C4-2B (cell line): ENCODE data around the gene PC.

ENCODE experiments used
- ZFX ChIP-seq: fragments of 450-650 bp; IDR thresholded peaks from 2 replicates; pipeline ENCODE4 v1.6.1; 2017
- TF ChIP-seq, protein P1 (sequence below): fragments of 450-650 bp; conservative IDR thresholded peaks from 2 replicates; pipeline ENCODE4 v1.5.1; 2017; ENCODE audit warnings: mild to moderate bottlenecking

DNA sequence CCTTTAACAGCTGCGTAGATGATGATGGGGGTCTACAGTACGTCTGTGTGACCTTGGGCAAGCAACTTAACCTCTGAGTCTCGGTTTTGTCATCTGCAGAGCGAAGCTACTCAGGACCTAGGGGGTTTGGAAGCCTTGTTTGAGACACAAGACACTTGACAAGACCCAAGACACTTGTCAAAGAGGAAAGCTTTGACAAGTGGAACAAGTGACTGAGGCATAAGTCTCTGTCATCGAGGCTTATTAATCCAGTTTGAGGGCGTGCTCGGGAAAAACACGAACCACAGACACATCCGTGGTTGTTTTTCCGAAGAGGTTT, 732 bp upstream of the PC start:
- TF ChIP-seq, protein P1, sequence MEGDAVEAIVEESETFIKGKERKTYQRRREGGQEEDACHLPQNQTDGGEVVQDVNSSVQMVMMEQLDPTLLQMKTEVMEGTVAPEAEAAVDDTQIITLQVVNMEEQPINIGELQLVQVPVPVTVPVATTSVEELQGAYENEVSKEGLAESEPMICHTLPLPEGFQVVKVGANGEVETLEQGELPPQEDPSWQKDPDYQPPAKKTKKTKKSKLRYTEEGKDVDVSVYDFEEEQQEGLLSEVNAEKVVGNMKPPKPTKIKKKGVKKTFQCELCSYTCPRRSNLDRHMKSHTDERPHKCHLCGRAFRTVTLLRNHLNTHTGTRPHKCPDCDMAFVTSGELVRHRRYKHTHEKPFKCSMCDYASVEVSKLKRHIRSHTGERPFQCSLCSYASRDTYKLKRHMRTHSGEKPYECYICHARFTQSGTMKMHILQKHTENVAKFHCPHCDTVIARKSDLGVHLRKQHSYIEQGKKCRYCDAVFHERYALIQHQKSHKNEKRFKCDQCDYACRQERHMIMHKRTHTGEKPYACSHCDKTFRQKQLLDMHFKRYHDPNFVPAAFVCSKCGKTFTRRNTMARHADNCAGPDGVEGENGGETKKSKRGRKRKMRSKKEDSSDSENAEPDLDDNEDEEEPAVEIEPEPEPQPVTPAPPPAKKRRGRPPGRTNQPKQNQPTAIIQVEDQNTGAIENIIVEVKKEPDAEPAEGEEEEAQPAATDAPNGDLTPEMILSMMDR: no peak
- no peak for TF ChIP-seq ZFX
